Endothelial cell of umbilical vein (primary cell): ENCODE data around the gene STUM. TPM values are rescaled to one million over a fixed set of nuclear protein-coding genes. Genes with fewer than 3 reads are reported as not detected.

Source experiments
- BruUV-seq: library from RNA; stranded (reverse); fragments of 400-500 nt; replicated peaks from 2 replicates; lab custom pipeline; 2021; lab: Mats Ljungman, UMichigan
- CTCF ChIA-PET: fragments of 300-600, 350-600 bp; sonication (Branson Sonifier 250); formaldehyde crosslinking; loops from one replicate; lab custom pipeline; 2021; ENCODE audit warnings: antibody characterized with exemption, inconsistent platforms; lab: Charles Lee
- POLR2A ChIA-PET: fragments of 300-600, 350-600 bp; sonication (Branson Sonifier 250); formaldehyde crosslinking; loops from one replicate; lab custom pipeline; 2021; ENCODE audit warnings: antibody characterized with exemption, inconsistent platforms; lab: Charles Lee
- DNase-seq: peaks from one replicate; pipeline ENCODE4 v3.0.0-alpha.2; 2011; ENCODE audit warnings: low read depth, low spot score
- FAIRE-seq: peaks from 2 replicates; lab custom pipeline; 2011; peaks lifted over from hg19 to GRCh38; lab: Jason Lieb, UNC
- H2AFZ ChIP-seq: 2 replicates; pipeline ENCODE4 v1.6.0; 2012; ENCODE audit warnings: low read depth, low read length, control low read depth, inconsistent platforms
- H3K27ac ChIP-seq: 2 replicates; pipeline ENCODE4 v1.5.1; 2011; ENCODE audit warnings: low read depth, mild to moderate bottlenecking, control low read depth, low read length, moderate library complexity; ENCODE audit not compliant: insufficient read depth
- H3K27me3 ChIP-seq, 2 experiments: 2 replicates each; pipeline versions ENCODE4 v1.6.0 to v1.6.1; 2011; ENCODE audit warnings: low read length in 2 of 2, mixed read lengths in 1 of 2; ENCODE audit not compliant: control insufficient read depth in 2 of 2, insufficient read depth in 2 of 2
- H3K36me3 ChIP-seq, 2 experiments: 2 replicates in 1 of 2; 3 replicates in 1 of 2; pipeline ENCODE4 v1.5.1; 2011; ENCODE audit warnings: low read length in 2 of 2, mild to moderate bottlenecking in 1 of 2, moderate library complexity in 1 of 2; ENCODE audit not compliant: control insufficient read depth in 2 of 2, insufficient read depth in 2 of 2; ENCODE audit errors: extremely low read depth in 1 of 2
- H3K4me1 ChIP-seq: 3 replicates; pipeline ENCODE4 v1.5.1; 2011; ENCODE audit warnings: mild to moderate bottlenecking, low read length; ENCODE audit not compliant: control insufficient read depth, insufficient read depth; ENCODE audit errors: extremely low read depth
- H3K4me2 ChIP-seq: 2 replicates; pipeline ENCODE4 v1.6.1; 2011; ENCODE audit warnings: low read length, control low read depth, mixed read lengths; ENCODE audit not compliant: insufficient read depth
- H3K4me3 ChIP-seq, 3 experiments: fragments of 200-600 bp in 1 of 3; sonication (generic), shearing (Covaris generic) in 1 of 3; replicated peaks in 1 of 3; 2 replicates each; pipeline ENCODE4 v1.5.1; 2011 to 2016; ENCODE audit warnings: control low read depth in 3 of 3, low read length in 3 of 3, mild to moderate bottlenecking in 2 of 3, inconsistent platforms in 1 of 3, low read depth in 1 of 3, moderate library complexity in 1 of 3; ENCODE audit not compliant: insufficient read depth in 1 of 3
- H3K79me2 ChIP-seq: 2 replicates; pipeline ENCODE4 v1.6.0; 2012; ENCODE audit warnings: low read length, inconsistent platforms; ENCODE audit not compliant: control insufficient read depth, insufficient read depth
- H3K9ac ChIP-seq: replicated peaks from 2 replicates; pipeline ENCODE3; 2011; ENCODE audit warnings: low read length, control low read depth; ENCODE audit not compliant: insufficient read depth; ENCODE audit errors: extremely low read depth
- H3K9me1 ChIP-seq: replicated peaks from 3 replicates; pipeline ENCODE4 v1.6.0; 2011; ENCODE audit warnings: mild to moderate bottlenecking, low read length; ENCODE audit not compliant: control insufficient read depth, insufficient read depth; ENCODE audit errors: extremely low read depth
- H3K9me3 ChIP-seq: replicated peaks from 2 replicates; pipeline ENCODE4 v1.5.1; 2012; ENCODE audit warnings: low read length, inconsistent platforms; ENCODE audit not compliant: control insufficient read depth, insufficient read depth
- H4K20me1 ChIP-seq: replicated peaks from 2 replicates; pipeline ENCODE3; 2011; ENCODE audit warnings: mild to moderate bottlenecking, low read length; ENCODE audit not compliant: control insufficient read depth, insufficient read depth; ENCODE audit errors: extremely low read depth
- CTCF ChIP-seq, 2 donors: IDR thresholded peaks; 1 replicate in 1 of 2; 2 replicates in 1 of 2; pipeline ENCODE4 v1.5.1; 2011; ENCODE audit warnings: low read length in 2 of 2, mild to moderate bottlenecking in 2 of 2, moderate library complexity in 2 of 2, control low read depth in 1 of 2, inconsistent platforms in 1 of 2, low read depth in 1 of 2; ENCODE audit not compliant: insufficient read depth in 1 of 2; ENCODE audit errors: extremely low read depth in 1 of 2
- JUN ChIP-seq: IDR thresholded peaks from 2 replicates; pipeline ENCODE4 v1.6.1; 2011; ENCODE audit warnings: borderline replicate concordance, low read depth; ENCODE audit not compliant: insufficient read length, insufficient read depth
- MAX ChIP-seq: IDR thresholded peaks from 2 replicates; pipeline ENCODE4 v1.6.1; 2011; ENCODE audit not compliant: insufficient read depth, insufficient read length
- POLR2AphosphoS5 ChIP-seq: IDR thresholded peaks from 2 replicates; pipeline ENCODE4 v1.6.1; 2012; ENCODE audit warnings: low read depth, mild to moderate bottlenecking, control low read depth, low read length, moderate library complexity; ENCODE audit not compliant: insufficient read depth
- dilution Hi-C: fragments of 300-500 bp; cut with MboI; formaldehyde crosslinking; loops from one replicate; pipeline ENCODE4 v1.15.0; 2019; ENCODE audit warnings: low sequenced_read_pairs; ENCODE audit not compliant: extremely low pct_ligation_motif_present
- intact Hi-C: fragments of 100-400 bp; cut with micrococcal nuclease; formaldehyde crosslinking; loops from one replicate; pipeline ENCODE4 v1.10.0; 2022
- polyA plus RNA-seq, 4 experiments: library from polyadenylated mRNA; depleted of rRNA in 3 of 4; stranded (reverse) in 3 of 4; unstranded in 1 of 4; fragments of >200 nt; gene quantifications; 2 replicates each; pipeline versions ENCODE4 v1.2.1 to v1.2.3, GENCODE V29; 2011 to 2012; ENCODE audit warnings: missing spikeins in 1 of 4
- total RNA-seq: library from RNA; stranded (reverse); gene quantifications from 2 replicates; pipeline ENCODE4 v1.2.3, GENCODE V29; 2021

The STUM gene
- total and polyA plus RNA-seq, 2 donors (not counting 3 experiments of a cell fraction or from before 2014, with no cell fraction given), result not detected

- Histone ChIP-seq H3K36me3 (peaks cover 0 to 25% of the 10 kb centered on the region in 2 experiments), H3K4me3 (no peak overlapping the region), H3K9me1 (no peaks in the 10 kb centered on the region), H3K9ac (no peak overlapping the region), H3K79me2 (no peaks in the 10 kb centered on the region), H4K20me1 (no peaks in the 10 kb centered on the region), H2AFZ (no peak overlapping the region), H3K4me1 (peaks cover 6% of the 10 kb centered on the region), H3K4me2 (no peak overlapping the region), H3K27me3 (no peaks in the 10 kb centered on the region), H3K27ac (no peak overlapping the region), H3K9me3 (no peaks in the 10 kb centered on the region)
- TF ChIP-seq JUN (no peak), MAX (no peak), CTCF (IDR thresholded peaks at IDR 0.05; ENCODE audit: extremely low read depth in 1 of 2, insufficient read depth in 1 of 2, low read depth in 1 of 2, low read length in 2 of 2) (no peak), POLR2AphosphoS5 (no peak)
- dilution Hi-C loops (no loop called here), intact Hi-C loops (no loop called here)
- FAIRE-seq, result no peak
- ChIA-PET POLR2A (no interaction called here), CTCF (no interaction called here)
- DNase-seq, result no peak
- BruUV-seq, result no TSS peak
Observed at GRCh38 chr1:226645279-226645976, 96.9 kb downstream of the STUM start.
